ENCODE results near the gene CARD19. TPM values are rescaled to one million over a fixed set of nuclear protein-coding genes. Genes with fewer than 3 reads are reported as not detected.

Gene CARD19
- 10 to 100 TPM; 27.7 to 43.0 TPM for total RNA-seq
- 10 to 100 TPM; 16.9 to 25.5 (median 21.6) TPM for polyA plus RNA-seq (ENCODE audit: insufficient read length in 6 of 6)
- long read RNA-seq, donor 1, transcript CARD19-201 (6 exons, 855 nt), result minor isoform, 6 of 30 reads
- long read RNA-seq, donor 1, transcript CARD19-204 (5 exons, 660 nt), result minor isoform, 6 of 30 reads
- long read RNA-seq, donor 1, transcript CARD19-206 (2 exons, 2,690 nt), result minor isoform, 6 of 30 reads
- long read RNA-seq, donor 1, transcript CARD19-207 (6 exons, 759 nt), result major isoform, 9 of 30 reads
- long read RNA-seq, donor 1, partial matches to known transcripts, result 0 of 30 reads
- long read RNA-seq, donor 1, other reads (novel, unspliced or antisense), result 0 of 30 reads
- long read RNA-seq, donor 2, transcript CARD19-207 (6 exons, 759 nt), result major isoform, 5 of 16 reads
- long read RNA-seq, donor 2, transcript CARD19-201 (6 exons, 855 nt), result major isoform, 5 of 16 reads
- long read RNA-seq, donor 2, partial matches to known transcripts, result 0 of 16 reads
- long read RNA-seq, donor 2, other reads (novel, unspliced or antisense), result 0 of 16 reads
- long read RNA-seq, donor 3, partial matches to known transcripts, result 0 of 12 reads
- long read RNA-seq, donor 3, other reads (novel, unspliced or antisense), result 0 of 12 reads
- long read RNA-seq, donor 4, transcript CARD19-201 (6 exons, 855 nt), result major isoform, 15 of 35 reads
- long read RNA-seq, donor 4, transcript CARD19-207 (6 exons, 759 nt), result minor isoform, 14 of 35 reads
- long read RNA-seq, donor 4, partial matches to known transcripts, result 0 of 35 reads
- long read RNA-seq, donor 4, other reads (novel, unspliced or antisense), result 2 of 35 reads
- long read RNA-seq, donor 5, transcript CARD19-204 (5 exons, 660 nt), result minor isoform, 6 of 31 reads
- long read RNA-seq, donor 5, transcript CARD19-201 (6 exons, 855 nt), result major isoform, 8 of 31 reads
- long read RNA-seq, donor 5, transcript CARD19-207 (6 exons, 759 nt), result major isoform, 8 of 31 reads
- long read RNA-seq, donor 5, partial matches to known transcripts, result 6 of 31 reads
- long read RNA-seq, donor 5, other reads (novel, unspliced or antisense), result 0 of 31 reads
- long read RNA-seq, donor 6, transcript CARD19-201 (6 exons, 855 nt), result major isoform, 6 of 18 reads
- long read RNA-seq, donor 6, transcript CARD19-207 (6 exons, 759 nt), result minor isoform, 5 of 18 reads
- long read RNA-seq, donor 6, partial matches to known transcripts, result 0 of 18 reads
- long read RNA-seq, donor 6, other reads (novel, unspliced or antisense), result 0 of 18 reads
- long read RNA-seq, donor 7, partial matches to known transcripts, result 0 of 7 reads
- long read RNA-seq, donor 7, other reads (novel, unspliced or antisense), result 0 of 7 reads
- long read RNA-seq, donor 8, transcript CARD19-207 (6 exons, 759 nt), result major isoform, 5 of 8 reads
- long read RNA-seq, donor 8, partial matches to known transcripts, result 0 of 8 reads
- long read RNA-seq, donor 8, other reads (novel, unspliced or antisense), result 0 of 8 reads
- long read RNA-seq, donor 9, result 0 reads
- long read RNA-seq, donor 10, transcript CARD19-207 (6 exons, 759 nt), result major isoform, 32 of 66 reads
- long read RNA-seq, donor 10, transcript CARD19-201 (6 exons, 855 nt), result minor isoform, 27 of 66 reads
- long read RNA-seq, donor 10, partial matches to known transcripts, result 1 of 66 reads
- long read RNA-seq, donor 10, other reads (novel, unspliced or antisense), result 4 of 66 reads
- long read RNA-seq, donor 11, transcript CARD19-207 (6 exons, 759 nt), result major isoform, 6 of 29 reads
- long read RNA-seq, donor 11, partial matches to known transcripts, result 0 of 29 reads
- long read RNA-seq, donor 11, other reads (novel, unspliced or antisense), result 8 of 29 reads
- long read RNA-seq, donor 12, transcript CARD19-207 (6 exons, 759 nt), result major isoform, 6 of 16 reads
- long read RNA-seq, donor 12, partial matches to known transcripts, result 7 of 16 reads
- long read RNA-seq, donor 12, other reads (novel, unspliced or antisense), result 0 of 16 reads

GRCh38 chr9:93096131-93096802 is at the start of gene CARD19:
Gene CARD19, plus strand, starts transcription at chr9:93096217. Its CDS starts 129 bp downstream, at chr9:93096346.
- intact Hi-C loops (cut with DNase I), result no loop called here
- peak; percentile 6 for ATAC-seq

GRCh38 chr9:93048566-93049448 is 47.2 kb upstream of the CARD19 start:
- TF ChIP-seq CTCF (IDR thresholded peaks at IDR 0.05), result no peak
- intact Hi-C loops (cut with DNase I), result no loop called here
- H3K4me3 ChIP-seq, result no peak overlapping the region
- ATAC-seq (no peak), DNase-seq (peak in 1 of 4 donors; percentile 37)
- no peaks in the 10 kb centered on the region for H3K36me3 ChIP-seq
- H3K9me3 ChIP-seq, result no peaks in the 10 kb centered on the region
- H3K27ac ChIP-seq, result no peak overlapping the region
- no peaks in the 10 kb centered on the region for H3K27me3 ChIP-seq
- peaks cover 0 to 30% of the 10 kb centered on the region in 2 donors for H3K4me1 ChIP-seq

More at GRCh38 chr9:93096131-93096802, at the start of gene CARD19:
- Histone ChIP-seq H3K4me3 (peak within 1 kb of the TSS; percentile 86 to 95), H3K9me3 (peaks cover 0 to 4% of the 10 kb centered on the region in 2 donors), H3K4me1 (peaks cover 36 to 77% of the 10 kb centered on the region in 2 donors), H3K27me3 (no peaks in the 10 kb centered on the region), H3K27ac (peak within 1 kb of the TSS; percentile 92 to 98), H3K36me3 (no peaks in the 10 kb centered on the region)
- TF ChIP-seq CTCF (IDR thresholded peaks at IDR 0.05), result no peak
- DNase-seq, result peak in 2 of 4 donors; percentile 47 to 76

- no peaks in the 10 kb centered on the region for H3K9me3 ChIP-seq
- H3K4me3 ChIP-seq, result no peak overlapping the region
- peaks cover 0 to 32% of the 10 kb centered on the region in 2 donors for H3K4me1 ChIP-seq
- no peak overlapping the region for H3K27ac ChIP-seq
- intact Hi-C loops (cut with DNase I), result no loop called here
- DNase-seq (peak in 1 of 4 donors; percentile 22), ATAC-seq (no peak)
- no peak for TF ChIP-seq CTCF (IDR thresholded peaks at IDR 0.05)
- H3K36me3 ChIP-seq, result no peaks in the 10 kb centered on the region
- H3K27me3 ChIP-seq, result no peaks in the 10 kb centered on the region
Measured at GRCh38 chr9:93049491-93049890, 46.5 kb upstream of the CARD19 start.
